CD1c-positive myeloid dendritic cell (primary cell): ENCODE measurements around the gene JPH3.

ENCODE experiments used
- DNase-seq: peaks from one replicate; pipeline ENCODE4 v3.0.0-alpha.2; 2016; ENCODE audit errors: extremely low spot score

JPH3 gene

GRCh38 chr16:87602001-87602775 is at the start of gene JPH3:
TSS of gene JPH3 (plus strand) at chr16:87602508. CDS start at chr16:87603147, 639 bp downstream.
- DNase-seq, result no peak

GRCh38 chr16:87552772-87553573 is 49.3 kb upstream of the JPH3 start:
- no peak for DNase-seq

GRCh38 chr16:87554754-87555427 is 47.4 kb upstream of the JPH3 start:
- DNase-seq, result peak; percentile 77

- peak; percentile 2 for DNase-seq
Observed at GRCh38 chr16:87555647-87556046, 46.7 kb upstream of the JPH3 start.

- no peak for DNase-seq
Observed at GRCh38 chr16:87556941-87557459, 45.3 kb upstream of the JPH3 start.

- DNase-seq, result no peak
Observed at GRCh38 chr16:87558682-87559081, 43.6 kb upstream of the JPH3 start.

GRCh38 chr16:87559945-87560344 is 42.4 kb upstream of the JPH3 start:
- no peak for DNase-seq

GRCh38 chr16:87560428-87561199 is 41.7 kb upstream of the JPH3 start:
- DNase-seq, result peak; percentile 45

GRCh38 chr16:87561200-87562105 is 40.9 kb upstream of the JPH3 start:
- no peak for DNase-seq

- DNase-seq, result no peak
Observed at GRCh38 chr16:87562201-87562600, 40.1 kb upstream of the JPH3 start.

- no peak for DNase-seq
Observed at GRCh38 chr16:87563022-87563421, 39.3 kb upstream of the JPH3 start.

- no peak for DNase-seq
Observed at GRCh38 chr16:87563714-87564523, 38.4 kb upstream of the JPH3 start.

- no peak for DNase-seq
Observed at GRCh38 chr16:87564524-87564778, 37.9 kb upstream of the JPH3 start.

GRCh38 chr16:87569601-87570571 is 32.4 kb upstream of the JPH3 start:
- DNase-seq, result no peak

GRCh38 chr16:87570572-87570937 is 31.8 kb upstream of the JPH3 start:
- no peak for DNase-seq

GRCh38 chr16:87570938-87571867 is 31.1 kb upstream of the JPH3 start:
- DNase-seq, result no peak

- no peak for DNase-seq
Observed at GRCh38 chr16:87571868-87572244, 30.5 kb upstream of the JPH3 start.

- DNase-seq, result no peak
Observed at GRCh38 chr16:87572959-87573358, 29.3 kb upstream of the JPH3 start.
